Measurements from ENCODE around the gene PRKAR1B. TPM values are rescaled to one million over a fixed set of nuclear protein-coding genes. Genes with fewer than 3 reads are reported as not detected.

PRKAR1B gene
- total RNA-seq, 1 experiment from 2014 or later: 43.3 TPM

DNA sequence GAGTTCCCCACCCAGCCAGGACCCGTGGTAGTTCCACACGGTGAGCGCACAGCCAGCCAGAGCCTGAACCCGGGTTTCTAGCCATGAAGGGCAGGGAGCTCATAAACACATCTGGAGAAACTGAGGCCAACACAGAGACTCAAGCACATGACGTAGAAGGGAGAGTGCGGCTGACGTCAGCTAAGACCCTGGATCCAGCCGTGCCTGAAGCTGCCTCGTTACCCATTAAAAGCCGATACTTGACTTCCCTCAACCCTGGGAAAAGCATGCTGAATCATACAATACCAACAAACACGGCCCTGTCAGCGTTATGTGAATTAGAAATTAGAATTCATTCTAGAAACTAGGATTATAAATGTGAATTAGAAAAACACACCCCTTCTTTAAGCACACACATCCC is 142.3 kb downstream of the PRKAR1B start:
- Mint-ChIP-seq H3K27ac (no peak overlapping the region), H3K4me3 (no peak overlapping the region), H3K4me1 (no peaks in the 10 kb centered on the region), H3K27me3 (ENCODE audit: low read depth) (peaks cover 3% of the 10 kb centered on the region; the same call in 1 of the 2 replicates), H3K36me3 (ENCODE audit: insufficient read depth in 1 of 3, low read depth in 3 of 3) (peaks cover 44 to 72% (median 48%) of the 10 kb centered on the region in 3 experiments), H3K9me3 (peaks cover 13 to 14% of the 10 kb centered on the region in 2 experiments)
- Histone ChIP-seq H3K9ac (ENCODE audit: extremely low read depth, insufficient read length, low read length) (no peak overlapping the region), H2AFZ (ENCODE audit: low read length) (no peak overlapping the region), H2AK5ac (ENCODE audit: insufficient read length, low read length) (no peak overlapping the region), H3K27me3 (ENCODE audit: insufficient read depth, low read length) (no peaks in the 10 kb centered on the region), H3K4ac (ENCODE audit: low read depth, low read length) (no peak overlapping the region), H3K4me2 (ENCODE audit: insufficient read depth, insufficient read length, low read length) (no peak overlapping the region), H4K91ac (ENCODE audit: insufficient read length, low read depth, low read length) (no peak overlapping the region), H3K79me1 (ENCODE audit: insufficient read depth, low read depth, low read length, poor library complexity, severe bottlenecking) (no peaks in the 10 kb centered on the region), H2BK12ac (ENCODE audit: insufficient read length, low read depth, low read length) (no peak overlapping the region), H4K20me1 (ENCODE audit: control insufficient read depth, insufficient read depth, insufficient read length) (peaks cover 2% of the 10 kb centered on the region), H2BK120ac (ENCODE audit: low read depth, low read length, poor library complexity, severe bottlenecking) (no peak overlapping the region), H3K14ac (ENCODE audit: insufficient read depth, low read length) (no peak overlapping the region), H3K18ac (ENCODE audit: insufficient read length, low read depth, low read length) (no peak overlapping the region), H2BK20ac (ENCODE audit: low read depth, low read length, poor library complexity, severe bottlenecking) (no peak overlapping the region), H3K79me2 (ENCODE audit: insufficient read depth, low read length) (no peaks in the 10 kb centered on the region), H3K9me3 (ENCODE audit: control insufficient read depth, low read depth, low read length) (no peaks in the 10 kb centered on the region), H3T11ph (ENCODE audit: low read length) (no peak overlapping the region), H2BK5ac (ENCODE audit: insufficient read length, low read length) (no peak overlapping the region), H3K56ac (ENCODE audit: insufficient read length, low read depth, low read length) (no peak overlapping the region), H3K23ac (ENCODE audit: insufficient read length, low read depth, low read length) (no peak overlapping the region), H3K27ac (ENCODE audit: insufficient read length, low read depth, low read length) (no peak overlapping the region), H3K23me2 (ENCODE audit: insufficient read length, low read depth, low read length, poor library complexity, severe bottlenecking) (no peaks in the 10 kb centered on the region), H4K5ac (ENCODE audit: insufficient read length, low read depth, low read length) (no peak overlapping the region), H3K4me1 (ENCODE audit: insufficient read depth, low read length) (no peaks in the 10 kb centered on the region), H4K8ac (replicated peaks; ENCODE audit: insufficient read length, low read depth, low read length) (no peak overlapping the region), H2BK15ac (ENCODE audit: low read depth, low read length) (no peak overlapping the region)
- WGBS (ENCODE audit: extremely low coverage, insufficient read length, low lambda C conversion rate): no CpG with 5 or more reads among the region's 12 CpGs
- TF ChIP-seq, protein P1, sequence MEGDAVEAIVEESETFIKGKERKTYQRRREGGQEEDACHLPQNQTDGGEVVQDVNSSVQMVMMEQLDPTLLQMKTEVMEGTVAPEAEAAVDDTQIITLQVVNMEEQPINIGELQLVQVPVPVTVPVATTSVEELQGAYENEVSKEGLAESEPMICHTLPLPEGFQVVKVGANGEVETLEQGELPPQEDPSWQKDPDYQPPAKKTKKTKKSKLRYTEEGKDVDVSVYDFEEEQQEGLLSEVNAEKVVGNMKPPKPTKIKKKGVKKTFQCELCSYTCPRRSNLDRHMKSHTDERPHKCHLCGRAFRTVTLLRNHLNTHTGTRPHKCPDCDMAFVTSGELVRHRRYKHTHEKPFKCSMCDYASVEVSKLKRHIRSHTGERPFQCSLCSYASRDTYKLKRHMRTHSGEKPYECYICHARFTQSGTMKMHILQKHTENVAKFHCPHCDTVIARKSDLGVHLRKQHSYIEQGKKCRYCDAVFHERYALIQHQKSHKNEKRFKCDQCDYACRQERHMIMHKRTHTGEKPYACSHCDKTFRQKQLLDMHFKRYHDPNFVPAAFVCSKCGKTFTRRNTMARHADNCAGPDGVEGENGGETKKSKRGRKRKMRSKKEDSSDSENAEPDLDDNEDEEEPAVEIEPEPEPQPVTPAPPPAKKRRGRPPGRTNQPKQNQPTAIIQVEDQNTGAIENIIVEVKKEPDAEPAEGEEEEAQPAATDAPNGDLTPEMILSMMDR (conservative IDR thresholded peaks at IDR 0.05): no peak
- no peak for DNase-seq
